NCI-H748 (cell line): ENCODE measurements around the gene PLK5.
A peak's percentile ranks its signal among the peaks of the same experiment; 100 is the strongest.
"Not testable (repeated sequence)": the region's sequence is repeated elsewhere in the genome, so short reads cannot be mapped to it uniquely, and the experiment has no call there.

Experiments
- DNase-seq: peaks from one replicate; lab custom pipeline; 2025; ENCODE audit not compliant: unreplicated experiment; lab: John Stamatoyannopoulos, UW

The PLK5 gene

DNA sequence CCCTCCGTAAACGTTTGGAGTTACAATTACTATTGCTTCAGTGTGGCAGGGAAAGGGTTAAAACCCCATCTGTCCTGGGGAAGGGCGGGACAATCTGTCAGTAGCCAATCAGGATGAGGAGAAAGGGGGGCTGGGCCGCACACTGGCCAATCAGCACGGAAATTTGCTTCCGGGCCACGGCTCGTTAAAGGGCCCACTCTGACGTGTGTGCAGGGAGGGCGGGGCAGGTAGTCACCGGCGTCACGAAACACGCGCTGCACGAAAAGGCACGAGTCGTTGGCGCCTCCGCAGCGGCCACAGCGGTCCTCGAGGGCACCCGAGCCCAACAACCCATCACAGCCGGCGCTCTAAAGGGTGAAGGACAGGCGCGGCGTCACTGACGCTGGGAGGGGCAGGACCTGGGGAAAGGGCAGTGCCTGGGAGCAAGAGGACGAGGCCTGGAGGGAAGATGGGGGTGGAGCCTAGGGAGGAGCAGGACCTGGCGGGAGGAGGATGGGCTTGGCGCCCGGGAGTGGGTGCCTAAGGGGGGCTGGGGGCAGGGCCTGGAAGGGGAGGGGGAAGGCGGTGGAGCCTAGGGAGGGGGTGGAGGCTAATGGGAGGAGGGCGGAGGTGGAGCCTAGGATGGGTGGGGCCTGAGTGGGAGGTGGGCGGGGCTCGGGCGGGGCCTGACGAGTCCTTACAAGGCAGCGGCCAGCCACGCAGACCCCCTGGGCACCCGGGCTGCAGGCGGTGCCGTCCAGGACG is 15.9 kb upstream of the PLK5 start:
- DNase-seq = peak; percentile 95

DNA sequence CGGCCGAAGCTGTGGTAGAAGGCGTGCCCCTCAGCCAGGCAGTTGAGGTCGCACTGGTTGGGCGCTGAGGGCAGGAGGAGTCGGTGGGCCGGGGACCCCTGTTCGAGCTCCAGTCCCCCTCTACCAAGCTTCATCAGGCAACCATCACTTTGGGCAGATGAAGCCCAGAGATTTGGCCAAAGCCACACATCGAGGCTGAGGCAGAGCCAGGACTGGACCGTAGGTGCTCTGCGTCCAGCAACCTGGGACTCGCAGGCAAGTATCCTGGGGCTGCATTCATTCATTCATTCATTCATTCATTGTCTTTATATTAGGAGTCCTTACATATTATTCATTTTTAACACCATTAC is 15.4 kb upstream of the PLK5 start:
- DNase-seq = no peak

DNA sequence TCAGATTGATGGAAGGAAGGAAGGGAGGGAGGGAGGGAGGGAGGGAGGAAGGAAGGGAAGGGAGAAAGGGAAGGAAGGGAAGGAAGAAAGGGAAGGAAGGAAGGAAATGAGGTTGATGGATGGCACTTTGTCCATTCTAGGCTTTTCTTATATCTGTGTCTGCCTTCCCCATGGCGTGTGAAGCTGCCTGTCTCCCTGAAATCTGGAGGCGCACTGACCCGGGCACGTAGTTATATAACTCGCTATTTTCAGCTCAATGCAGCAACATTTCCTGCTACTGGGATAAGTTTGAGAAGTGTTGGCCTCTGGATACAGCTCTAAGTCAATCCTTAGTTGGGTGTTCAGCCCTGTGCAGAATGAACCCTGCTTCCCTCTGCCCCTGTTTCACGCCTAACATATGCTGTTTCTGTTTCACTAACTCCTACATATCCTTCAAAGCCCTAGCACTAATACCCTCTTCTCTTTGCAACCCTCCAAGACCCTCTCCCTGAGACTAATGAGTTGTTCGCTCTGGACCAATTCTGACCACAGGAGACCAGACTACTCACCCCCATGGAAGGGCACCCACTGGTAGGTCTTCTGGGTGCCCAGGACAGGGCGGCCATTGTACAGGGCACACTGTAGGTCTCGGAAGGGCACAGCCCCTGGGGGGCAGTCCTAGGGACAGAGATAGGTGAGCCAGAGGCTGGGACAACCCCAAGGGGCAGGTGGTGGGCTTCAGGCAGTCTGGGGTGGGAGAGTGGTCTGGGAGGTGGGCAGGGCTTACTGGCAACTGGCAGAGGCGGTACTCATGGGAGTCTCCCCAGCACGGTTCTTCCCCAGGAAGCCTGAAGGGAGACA is 14.1 kb upstream of the PLK5 start:
- no peak for DNase-seq

DNA sequence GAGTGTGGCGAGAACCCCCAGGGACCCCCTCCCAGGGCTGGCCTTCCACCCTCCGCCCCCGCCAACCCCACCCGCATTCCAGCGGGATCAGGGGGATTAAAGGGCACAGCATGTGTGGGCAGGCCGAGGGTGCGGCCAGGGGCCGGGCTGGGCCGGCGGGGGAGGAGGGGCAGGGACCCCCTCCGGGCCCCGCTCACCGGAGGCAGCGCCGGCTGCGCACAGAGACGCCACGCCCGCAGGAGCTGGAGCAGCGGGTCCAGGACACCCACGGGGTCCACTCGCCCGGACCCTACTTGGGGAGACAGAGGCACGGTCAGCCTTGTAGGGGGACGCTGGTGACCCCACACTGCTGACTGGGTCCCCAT is 13.5 kb upstream of the PLK5 start:
- DNase-seq = no peak

DNA sequence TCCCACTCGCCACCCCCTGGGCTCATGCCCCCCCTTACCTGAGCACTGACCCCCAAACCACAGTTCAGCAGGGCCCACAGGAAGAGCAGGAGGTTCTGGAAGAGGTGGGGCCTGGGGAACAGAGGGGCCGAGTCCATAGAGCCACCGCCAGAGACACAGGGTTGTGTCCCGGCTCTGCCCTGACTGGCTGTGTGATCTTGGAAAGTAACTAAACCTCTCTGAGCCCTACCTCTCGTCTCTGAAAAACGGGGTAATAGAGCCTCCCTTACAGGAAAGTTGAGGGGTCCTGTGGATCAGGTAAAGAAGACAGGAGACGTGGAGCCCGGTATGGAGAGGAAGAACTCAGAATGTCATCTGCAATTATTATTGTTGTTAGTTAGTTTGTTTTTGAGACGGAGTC is 13.1 kb upstream of the PLK5 start:
- DNase-seq = no peak

DNA sequence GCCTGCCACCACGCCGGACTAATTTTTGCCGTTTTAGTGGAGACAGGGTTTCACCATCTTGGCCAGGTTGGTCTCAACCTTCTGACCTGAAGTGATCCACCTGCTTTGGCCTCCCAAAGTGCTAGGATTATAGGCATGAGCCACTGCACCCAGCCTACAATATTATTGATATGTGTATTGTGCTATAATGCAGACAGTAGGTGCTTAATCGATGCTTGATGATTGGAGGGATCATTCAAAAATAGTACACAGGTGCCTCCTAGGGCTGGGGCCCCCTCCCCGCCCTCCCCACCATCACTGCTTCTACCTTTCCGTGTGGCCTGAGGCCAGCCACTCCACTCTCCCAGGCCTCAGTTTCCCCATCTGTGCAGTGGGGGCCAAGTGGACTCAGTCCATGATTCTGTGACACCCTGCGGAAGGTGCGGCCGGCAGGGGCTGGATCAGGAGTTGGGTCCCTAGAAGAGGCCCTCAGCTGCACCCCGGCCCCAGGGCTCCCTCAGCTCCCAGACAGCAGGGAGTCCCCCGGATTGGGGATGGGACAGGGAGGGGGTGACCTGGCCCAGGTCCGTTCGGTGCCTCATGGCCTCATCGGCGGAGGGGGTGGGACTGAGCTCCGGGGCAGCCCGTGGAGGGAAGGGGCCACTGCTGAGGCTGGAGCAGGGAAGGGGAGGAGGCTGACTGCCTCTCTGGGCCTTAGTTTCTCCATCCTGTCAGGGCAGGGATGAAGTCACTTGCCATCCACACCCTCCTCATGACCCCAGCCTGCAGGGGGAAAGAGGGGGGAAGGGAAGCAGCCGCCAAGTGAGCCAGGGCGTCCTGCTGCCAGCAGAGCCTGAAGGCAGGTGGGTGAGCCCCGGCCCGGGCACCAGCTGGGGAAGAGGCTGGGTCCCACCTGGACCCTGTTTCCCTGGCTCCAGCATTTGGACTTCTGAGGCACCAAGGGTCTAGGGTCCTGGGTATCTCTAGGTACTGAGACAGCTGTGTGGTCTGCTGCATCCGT is 12.3 kb upstream of the PLK5 start:
- DNase-seq = no peak

DNA sequence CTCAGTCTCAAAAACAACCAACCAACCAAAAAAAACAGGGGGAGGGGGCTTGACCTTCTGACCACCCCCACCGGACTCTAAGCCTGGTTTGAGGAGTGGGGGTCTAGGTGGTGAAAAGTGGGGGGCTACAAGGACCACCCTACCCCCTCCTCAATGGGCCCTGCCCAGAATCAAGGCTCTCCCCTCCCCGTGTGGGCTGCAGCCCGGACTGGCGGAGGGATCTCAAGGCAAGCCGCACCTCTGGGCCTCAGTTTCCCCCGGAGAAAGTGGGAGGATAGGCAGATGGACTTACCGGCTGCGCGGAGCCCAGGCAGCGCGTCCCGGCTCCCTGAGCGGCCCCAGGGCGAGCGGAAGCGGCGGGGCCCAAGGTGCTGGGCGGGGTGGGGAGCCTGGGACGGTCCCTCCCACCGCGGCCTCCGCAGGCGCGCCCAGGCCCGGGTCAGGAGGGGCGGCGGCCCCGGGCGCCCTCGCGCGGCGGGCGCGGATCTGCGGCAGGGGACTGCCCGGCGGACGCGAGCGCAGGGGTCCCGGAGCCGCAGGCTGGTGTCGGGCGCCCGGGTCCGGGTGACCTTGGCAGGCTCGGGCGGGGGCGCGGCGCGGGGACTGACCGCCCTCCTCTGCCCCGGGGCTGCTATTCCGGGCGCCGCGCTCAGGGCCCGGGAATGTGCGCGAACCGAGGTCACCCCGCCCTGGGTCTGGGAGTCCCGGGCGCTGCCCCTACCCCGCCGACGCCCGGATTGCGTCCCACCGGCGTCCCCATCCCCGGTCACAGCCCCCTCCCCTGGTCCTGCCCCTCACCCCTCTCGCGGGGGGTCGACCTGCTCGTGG is 11.0 kb upstream of the PLK5 start, which contains the start of gene ADAMTSL5:
Gene ADAMTSL5 (minus strand): TSS at position 349 of the 828 bp plus-strand sequence. CDS start 2,076 bp downstream, outside the sequence.
- peak; percentile 9 for DNase-seq

DNA sequence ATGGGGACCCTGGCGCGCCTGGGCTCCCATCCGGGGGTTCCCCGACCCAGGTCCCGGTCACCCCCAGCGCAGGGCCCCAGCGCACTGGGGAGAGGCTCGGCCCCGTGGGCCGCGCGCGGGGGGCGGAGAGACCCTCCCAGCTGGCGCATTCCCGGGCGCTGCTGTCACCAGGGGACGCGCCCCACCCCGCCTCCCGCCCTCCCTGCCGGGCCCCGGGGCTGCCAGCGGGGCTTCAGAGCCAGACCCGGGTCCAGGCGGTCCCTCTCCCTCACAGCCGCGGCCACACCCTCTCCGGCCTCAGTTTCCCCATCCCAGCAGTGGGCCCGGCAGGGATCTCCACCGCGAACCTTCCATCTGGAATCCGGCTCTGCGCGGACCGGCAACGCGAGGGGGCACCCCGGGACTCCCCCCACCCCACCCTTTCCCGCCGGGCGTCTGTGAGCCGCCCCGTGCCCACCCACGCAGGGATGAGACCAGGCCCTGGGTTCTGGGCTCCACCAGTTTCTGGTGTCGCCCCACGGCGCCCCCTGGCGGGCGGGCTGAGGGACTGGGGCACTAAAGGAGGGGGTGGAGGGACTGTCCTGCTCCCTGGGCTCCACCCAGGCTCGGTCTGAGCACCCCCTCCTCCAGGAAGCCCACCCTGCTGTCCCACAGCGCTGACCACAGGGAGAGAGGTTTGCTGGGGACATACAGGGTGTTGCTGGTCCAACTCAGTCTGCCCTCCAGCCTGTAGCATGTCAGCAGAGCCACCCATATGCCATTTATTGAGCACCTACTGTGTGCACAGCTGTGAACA is 10.2 kb upstream of the PLK5 start:
- peak; percentile 44 for DNase-seq

DNA sequence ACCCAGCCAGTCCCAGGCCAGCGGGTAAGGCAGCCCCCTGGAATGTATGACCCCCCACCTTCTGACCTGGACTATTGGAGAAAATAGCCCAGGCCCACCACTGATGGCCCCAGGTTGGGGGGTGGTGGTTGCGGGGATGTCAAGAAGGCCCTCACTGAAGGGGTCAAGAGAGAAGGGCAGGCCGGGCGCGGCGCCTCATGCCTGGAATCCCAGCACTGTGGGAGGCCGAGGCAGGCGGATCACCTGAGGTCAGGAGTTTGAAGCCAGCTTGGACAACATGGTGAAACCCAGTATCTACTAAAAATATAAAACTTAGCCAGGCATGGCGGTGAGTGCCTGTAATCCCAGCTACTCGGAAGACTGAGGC is 9.6 kb upstream of the PLK5 start:
- no peak for DNase-seq

DNA sequence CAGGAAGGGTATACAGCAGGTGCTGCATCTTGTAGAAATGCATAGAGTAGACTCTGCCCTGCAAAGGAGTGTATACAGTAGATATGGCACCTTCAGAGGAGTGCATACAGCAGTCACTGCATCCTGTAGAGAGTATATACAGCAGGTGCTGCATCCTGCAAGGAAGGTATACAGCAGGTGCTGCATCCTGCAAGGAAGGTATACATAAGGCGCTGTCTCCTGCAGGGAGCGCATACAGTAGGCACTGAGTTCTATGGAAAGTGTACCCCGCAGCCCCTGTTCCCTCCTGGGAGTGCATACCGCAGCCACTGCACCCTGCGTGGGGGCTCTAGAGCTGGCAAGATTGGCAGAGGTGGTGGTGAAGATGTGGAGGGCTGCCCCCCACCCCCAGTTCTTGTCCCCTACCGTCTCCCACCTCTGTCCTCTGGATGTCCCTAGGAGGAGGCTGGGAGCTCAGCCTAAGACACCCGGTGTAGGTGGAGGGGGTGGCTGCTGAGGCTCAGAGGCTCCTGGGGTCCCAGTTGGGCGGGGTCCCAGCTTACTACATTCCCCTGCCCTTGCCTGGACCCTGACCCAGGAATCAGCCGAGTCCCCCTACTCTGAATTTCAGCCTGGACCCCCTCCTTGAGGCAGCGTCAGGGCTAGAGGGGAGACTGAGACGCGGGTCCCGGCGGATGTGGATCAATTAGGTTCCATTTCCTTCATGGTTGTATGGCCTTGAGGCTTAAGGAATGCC is 8.7 kb upstream of the PLK5 start:
- DNase-seq = no peak

DNA sequence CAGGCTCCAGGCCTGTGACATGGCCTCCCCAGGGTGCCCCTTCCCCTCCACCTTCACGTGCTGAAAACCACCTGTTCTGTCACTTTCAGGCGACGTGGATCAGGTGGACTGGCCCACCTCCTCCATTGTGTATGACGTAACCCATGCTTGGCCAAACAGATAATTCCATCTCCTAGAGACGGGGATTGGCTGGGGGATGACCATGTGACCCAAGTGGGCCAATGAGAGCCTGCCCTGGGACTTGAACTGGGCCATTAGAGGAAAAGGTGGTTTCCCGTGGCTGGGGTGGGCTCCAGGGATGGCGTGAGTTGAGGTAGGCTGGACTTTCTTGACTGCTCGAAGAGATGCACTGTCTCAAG is 7.5 kb upstream of the PLK5 start:
- DNase-seq = peak; percentile 51

DNA sequence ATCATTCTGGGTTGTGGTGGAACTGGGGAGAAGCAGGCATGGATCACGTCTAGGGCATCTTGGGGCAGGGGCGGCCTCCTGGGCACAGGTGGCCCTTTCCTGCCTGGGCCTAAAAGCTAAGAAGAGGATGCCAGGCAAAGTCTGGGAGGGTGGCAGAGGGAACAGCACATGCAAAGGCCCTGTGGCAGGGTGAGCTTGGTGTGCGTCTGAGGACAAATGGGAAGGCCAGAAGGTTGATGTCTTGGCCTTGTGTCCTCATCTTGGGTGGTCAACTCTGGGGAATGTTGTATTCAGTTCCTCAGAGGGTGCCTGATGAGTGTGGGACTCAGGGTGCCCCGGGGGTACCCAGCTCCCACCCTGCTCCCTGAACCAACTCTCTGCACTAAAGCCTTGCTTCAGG is 5.4 kb upstream of the PLK5 start:
- no peak for DNase-seq

DNA sequence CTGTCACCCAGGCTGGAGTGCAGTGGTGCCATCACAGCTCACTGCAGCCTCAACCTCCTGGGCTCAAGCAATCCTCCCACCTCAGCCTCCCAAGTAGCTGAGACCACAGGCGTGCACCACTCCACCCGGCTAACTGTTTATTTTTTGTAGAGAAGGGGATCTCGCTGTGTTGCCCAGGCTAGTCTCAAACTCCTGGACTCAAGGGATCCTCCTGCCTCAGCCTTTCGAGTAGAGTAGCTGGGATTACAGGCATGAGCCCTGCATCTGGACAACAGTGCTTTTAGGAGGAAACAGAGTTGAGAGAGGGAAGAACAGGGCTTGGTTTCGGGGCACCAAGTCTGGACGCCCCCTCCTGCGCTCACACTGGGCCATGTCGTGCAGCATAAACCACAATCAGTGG is 4.1 kb upstream of the PLK5 start:
- not testable (repeated sequence) for DNase-seq

DNA sequence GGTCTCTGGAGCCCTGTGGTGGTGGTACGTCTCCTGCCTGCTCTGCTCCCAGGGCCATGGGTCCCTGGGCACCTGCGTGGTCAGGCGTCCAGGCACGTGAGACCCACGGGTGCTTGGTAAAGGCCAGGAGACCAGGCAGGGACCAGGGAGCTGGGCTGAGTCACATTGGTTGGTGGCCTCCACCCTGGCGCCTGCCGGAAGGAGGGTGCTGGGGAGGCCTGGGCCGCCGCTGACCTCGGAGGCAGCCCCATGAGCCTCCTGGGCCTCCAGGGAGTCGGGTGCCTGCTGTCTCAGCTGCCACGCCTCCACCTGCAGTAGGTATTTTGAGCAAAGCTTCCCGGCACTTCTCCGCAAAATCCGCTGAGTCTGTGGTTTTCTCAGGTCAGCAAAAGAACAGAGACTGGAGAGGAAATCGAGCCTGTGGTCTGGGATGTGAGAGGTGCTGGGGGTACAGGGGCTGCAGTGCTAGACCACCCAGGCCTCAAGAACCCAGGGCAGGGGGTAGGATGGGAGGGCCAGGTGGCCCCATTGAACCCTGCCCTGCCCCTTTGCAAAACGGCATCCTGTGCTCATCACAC is 3.6 kb upstream of the PLK5 start:
- no peak for DNase-seq

DNA sequence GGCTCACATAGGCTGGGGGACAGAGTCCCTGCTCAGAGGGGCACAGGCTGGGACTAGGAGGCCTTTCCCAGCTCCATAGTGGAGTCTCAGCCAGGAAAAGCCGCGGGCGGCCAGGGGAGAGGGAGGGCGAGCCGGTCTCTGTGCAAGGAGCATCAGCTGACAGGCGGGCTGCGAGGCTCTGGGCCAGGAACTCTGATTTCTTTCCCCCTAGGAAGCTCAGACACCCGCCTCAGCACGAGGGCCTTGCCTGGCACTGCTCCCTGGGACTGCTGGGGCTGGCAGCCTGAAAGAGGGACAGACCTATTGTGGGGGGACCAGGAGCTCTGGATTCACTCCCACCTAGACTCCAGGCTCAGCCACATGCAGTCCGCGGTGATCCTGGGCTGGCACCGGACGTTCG is 2.2 kb upstream of the PLK5 start:
- DNase-seq = no peak

DNA sequence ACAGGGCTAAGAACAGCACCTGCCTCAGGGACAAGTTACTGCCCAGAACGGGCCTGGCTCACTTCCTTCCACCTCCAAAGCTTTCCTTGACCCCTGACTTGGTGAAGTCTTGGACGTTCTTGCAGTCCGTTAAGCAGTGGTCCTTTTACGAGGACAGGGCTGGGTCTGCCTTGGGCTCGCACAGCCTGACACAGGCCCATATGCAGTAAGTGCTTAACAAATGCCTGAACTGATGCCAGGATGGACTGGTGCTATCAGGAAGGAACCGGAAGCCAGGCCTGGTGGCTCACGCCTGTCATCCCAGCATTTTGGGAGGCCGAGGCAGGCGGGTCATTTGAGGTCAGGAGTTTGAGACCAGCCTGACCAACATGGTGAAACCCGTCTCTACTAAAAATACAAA is 1.8 kb upstream of the PLK5 start:
- DNase-seq = no peak

DNA sequence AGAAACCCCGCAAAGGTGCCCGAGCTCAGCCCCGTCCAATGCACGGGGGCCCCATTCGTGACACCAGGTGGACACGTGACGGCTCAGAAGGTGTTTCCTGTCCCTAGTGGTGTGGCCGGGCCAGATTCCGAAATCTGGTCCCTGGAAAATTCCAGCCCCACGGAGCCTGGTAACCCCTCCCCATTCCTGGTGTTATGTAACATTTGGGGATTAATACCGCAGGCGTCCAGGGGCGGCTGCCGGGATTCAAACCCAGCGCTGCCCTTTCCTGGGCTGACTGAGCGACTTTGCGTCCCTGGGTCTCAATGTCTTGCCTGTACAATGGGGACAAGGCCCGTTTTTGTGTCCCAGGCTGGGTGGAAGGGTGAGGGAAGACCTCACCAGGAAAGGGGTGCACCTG is 1.0 kb upstream of the PLK5 start:
- no peak for DNase-seq

DNA sequence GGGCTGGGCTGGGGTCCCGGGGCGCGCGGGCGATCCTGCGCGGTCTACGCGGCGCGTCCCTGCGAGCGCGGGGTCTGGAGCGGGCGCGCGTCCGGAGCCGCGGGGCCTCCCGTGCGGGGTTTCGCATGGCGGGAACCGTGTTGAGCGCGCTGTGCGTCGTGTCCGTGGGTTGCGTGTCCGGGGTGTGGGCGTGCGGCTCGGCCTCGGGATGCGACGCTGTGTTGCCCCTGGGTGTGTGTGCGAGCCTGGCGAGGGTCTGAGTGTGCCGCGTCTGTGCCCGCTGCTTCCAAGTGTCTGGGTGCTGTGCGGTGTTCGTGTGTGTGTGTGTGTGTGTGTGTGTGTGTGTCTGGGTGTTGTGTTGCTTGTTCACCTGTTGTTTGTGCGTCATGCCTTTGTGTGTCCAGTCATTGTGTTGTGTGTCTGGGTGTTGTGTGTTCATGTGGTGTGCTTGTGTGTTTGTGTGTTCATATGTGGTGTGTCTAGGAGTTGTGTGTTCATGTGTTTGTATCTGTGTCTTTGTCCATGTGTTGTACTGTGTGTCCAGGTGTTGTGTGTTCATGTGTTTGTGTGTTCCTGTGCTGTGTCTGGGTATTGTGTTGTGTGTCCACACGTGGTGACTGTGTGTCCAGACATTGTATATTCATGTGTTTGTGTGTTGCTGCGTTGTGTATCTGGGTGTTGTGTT is 552 bp downstream of the PLK5 start:
- DNase-seq = no peak
